ENCODE results near the gene EFNA2.

Gene EFNA2

GRCh38 chr19:1336079-1336684 is 50.5 kb downstream of the EFNA2 start:
- TF ChIP-seq CTCF (IDR thresholded peaks at IDR 0.05; ENCODE audit: low read depth, low read length): no peak
- no peak overlapping the region for H3K4me3 ChIP-seq (ENCODE audit: low read depth, low read length)

GRCh38 chr19:1340681-1341469 is 55.2 kb downstream of the EFNA2 start:
- H3K4me3 ChIP-seq (ENCODE audit: low read depth, low read length): no peak overlapping the region
- no peak for TF ChIP-seq CTCF (IDR thresholded peaks at IDR 0.05; ENCODE audit: low read depth, low read length)

DNA sequence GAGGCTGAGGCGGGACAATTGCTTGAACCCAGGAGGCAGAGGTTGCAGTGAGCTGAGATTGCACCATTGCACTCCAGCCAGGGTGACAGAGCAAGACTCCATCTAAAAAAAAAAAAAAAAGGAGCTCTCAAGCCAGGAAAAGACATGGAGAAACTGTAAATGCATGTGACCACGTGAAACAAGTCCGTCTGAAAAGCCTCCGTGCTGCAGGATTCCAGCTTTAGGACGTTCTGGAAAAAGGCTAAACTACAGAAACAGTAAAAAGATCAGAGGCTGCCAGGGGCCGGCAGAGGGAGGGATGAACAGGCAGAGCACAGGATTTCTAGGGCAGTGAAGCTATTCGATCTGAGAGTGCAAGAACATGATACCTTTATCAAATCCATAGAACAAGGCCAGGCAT is 57.4 kb downstream of the EFNA2 start:
- TF ChIP-seq CTCF (IDR thresholded peaks at IDR 0.05; ENCODE audit: low read depth, low read length): no peak

GRCh38 chr19:1349211-1349610 is 63.5 kb downstream of the EFNA2 start:
- no peak for TF ChIP-seq CTCF (IDR thresholded peaks at IDR 0.05; ENCODE audit: low read depth, low read length)
- H3K4me3 ChIP-seq (ENCODE audit: low read depth, low read length): no peak overlapping the region

More for the DNA sequence above, 57.4 kb downstream of the EFNA2 start:
- no peak overlapping the region for H3K4me3 ChIP-seq (ENCODE audit: low read depth, low read length)

GRCh38 chr19:1350867-1351266 is 65.2 kb downstream of the EFNA2 start:
- TF ChIP-seq CTCF (IDR thresholded peaks at IDR 0.05; ENCODE audit: low read depth, low read length): no peak
- H3K4me3 ChIP-seq (ENCODE audit: low read depth, low read length): no peak overlapping the region
